GM18511 (cell line): ENCODE measurements around the gene CD248.
"Not testable (repeated sequence)": the region's sequence is repeated elsewhere in the genome, so short reads cannot be mapped to it uniquely, and the experiment has no call there.

Source experiments
- ATAC-seq: cut with Tn5 transposase; IDR thresholded peaks from one replicate; pipeline ENCODE4 v1.9.1; 2021; ENCODE audit warnings: mild to moderate bottlenecking, moderate library complexity; ENCODE audit not compliant: unreplicated experiment

CD248 gene

GRCh38 chr11:66277471-66278362 lies 39.1 kb downstream of the CD248 start, which contains the start of gene CNIH2:
TSS of gene CNIH2 (plus strand) at chr11:66278175. CDS start at chr11:66278457, 282 bp downstream.
- no peak for ATAC-seq

- not testable (repeated sequence) for ATAC-seq
Measured at GRCh38 chr11:66277064-66277463, 39.8 kb downstream of the CD248 start.

- ATAC-seq: not testable (repeated sequence)
Measured at GRCh38 chr11:66276619-66277018, 40.2 kb downstream of the CD248 start.

GRCh38 chr11:66275984-66276612 lies 40.7 kb downstream of the CD248 start:
- ATAC-seq: no peak

GRCh38 chr11:66275396-66275795 lies 41.4 kb downstream of the CD248 start:
- no peak for ATAC-seq

- no peak for ATAC-seq
Measured at GRCh38 chr11:66274219-66274618, 42.6 kb downstream of the CD248 start.

GRCh38 chr11:66272596-66272995 lies 44.2 kb downstream of the CD248 start:
- ATAC-seq: no peak

GRCh38 chr11:66271816-66272215 lies 45.0 kb downstream of the CD248 start:
- ATAC-seq: no peak

GRCh38 chr11:66268952-66269905 lies 47.6 kb downstream of the CD248 start:
- ATAC-seq: no peak

GRCh38 chr11:66268244-66268951 lies 48.4 kb downstream of the CD248 start, which contains the start of gene RAB1B:
TSS of gene RAB1B (plus strand) at chr11:66268639. CDS start at chr11:66268680, 41 bp downstream.
- ATAC-seq: peak; percentile 77

- peak; percentile 58 for ATAC-seq
Measured at GRCh38 chr11:66267379-66268243, 49.2 kb downstream of the CD248 start.

GRCh38 chr11:66267039-66267378 lies 49.8 kb downstream of the CD248 start:
- no peak for ATAC-seq

- no peak for ATAC-seq
Measured at GRCh38 chr11:66266378-66267038, 50.3 kb downstream of the CD248 start.

- ATAC-seq: no peak
Measured at GRCh38 chr11:66265531-66266377, 51.1 kb downstream of the CD248 start.

GRCh38 chr11:66264914-66265313 lies 51.9 kb downstream of the CD248 start:
- ATAC-seq: no peak
